ENCODE measurements around the gene OR1E1. TPM values are rescaled to one million over a fixed set of nuclear protein-coding genes. Genes with fewer than 3 reads are reported as not detected.

Gene OR1E1
- total RNA-seq, 1 donor from 2014 or later = not detected

- Mint-ChIP-seq H3K36me3 (ENCODE audit: low read depth, unreplicated experiment) (no peaks in the 10 kb centered on the region), H3K4me3 (ENCODE audit: unreplicated experiment) (no peak overlapping the region), H3K27me3 (ENCODE audit: low read depth, unreplicated experiment) (peaks cover 11% of the 10 kb centered on the region), H3K9me3 (ENCODE audit: unreplicated experiment) (peaks cover 5% of the 10 kb centered on the region), H3K4me1 (ENCODE audit: low read depth, unreplicated experiment) (no peaks in the 10 kb centered on the region), H3K27ac (ENCODE audit: unreplicated experiment) (no peak overlapping the region)
- H3K4me2 ChIP-seq (ENCODE audit: low read length) = no peak overlapping the region
- no peaks in the 10 kb centered on the region for H3K4me1 ChIP-seq (ENCODE audit: insufficient read depth, low read length)
- H4K20me1 ChIP-seq (ENCODE audit: insufficient read depth, low read length) = no peaks in the 10 kb centered on the region
- H3K79me2 ChIP-seq (ENCODE audit: insufficient read depth, low read length) = no peaks in the 10 kb centered on the region
- TF ChIP-seq, protein P1, sequence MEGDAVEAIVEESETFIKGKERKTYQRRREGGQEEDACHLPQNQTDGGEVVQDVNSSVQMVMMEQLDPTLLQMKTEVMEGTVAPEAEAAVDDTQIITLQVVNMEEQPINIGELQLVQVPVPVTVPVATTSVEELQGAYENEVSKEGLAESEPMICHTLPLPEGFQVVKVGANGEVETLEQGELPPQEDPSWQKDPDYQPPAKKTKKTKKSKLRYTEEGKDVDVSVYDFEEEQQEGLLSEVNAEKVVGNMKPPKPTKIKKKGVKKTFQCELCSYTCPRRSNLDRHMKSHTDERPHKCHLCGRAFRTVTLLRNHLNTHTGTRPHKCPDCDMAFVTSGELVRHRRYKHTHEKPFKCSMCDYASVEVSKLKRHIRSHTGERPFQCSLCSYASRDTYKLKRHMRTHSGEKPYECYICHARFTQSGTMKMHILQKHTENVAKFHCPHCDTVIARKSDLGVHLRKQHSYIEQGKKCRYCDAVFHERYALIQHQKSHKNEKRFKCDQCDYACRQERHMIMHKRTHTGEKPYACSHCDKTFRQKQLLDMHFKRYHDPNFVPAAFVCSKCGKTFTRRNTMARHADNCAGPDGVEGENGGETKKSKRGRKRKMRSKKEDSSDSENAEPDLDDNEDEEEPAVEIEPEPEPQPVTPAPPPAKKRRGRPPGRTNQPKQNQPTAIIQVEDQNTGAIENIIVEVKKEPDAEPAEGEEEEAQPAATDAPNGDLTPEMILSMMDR (IDR thresholded peaks at IDR 0.05; ENCODE audit: insufficient read depth, low read depth, low read length) = no peak
- TF ChIP-seq EZH2 (IDR thresholded peaks at IDR 0.05; ENCODE audit: insufficient read depth, low read length) = no peak
- no peaks in the 10 kb centered on the region for H3K27me3 ChIP-seq (ENCODE audit: insufficient read depth, low read length)
- FAIRE-seq (no peak), DNase-seq (ENCODE audit: low read depth) (no peak)
- H2AFZ ChIP-seq (ENCODE audit: low read depth, low read length) = no peak overlapping the region
- H3K9ac ChIP-seq (ENCODE audit: low read length) = no peak overlapping the region
- H3K36me3 ChIP-seq (ENCODE audit: insufficient read depth, low read length) = no peaks in the 10 kb centered on the region
- no peak overlapping the region for H3K27ac ChIP-seq (ENCODE audit: low read depth, low read length)
- H3K4me3 ChIP-seq (ENCODE audit: insufficient read depth, low read depth, low read length) = no peak overlapping the region
- no peaks in the 10 kb centered on the region for H3K9me3 ChIP-seq (ENCODE audit: insufficient read depth, low read depth, low read length)
These were observed 8.4 kb downstream of the OR1E1 start for GRCh38 chr17:3389791-3390190.

DNA sequence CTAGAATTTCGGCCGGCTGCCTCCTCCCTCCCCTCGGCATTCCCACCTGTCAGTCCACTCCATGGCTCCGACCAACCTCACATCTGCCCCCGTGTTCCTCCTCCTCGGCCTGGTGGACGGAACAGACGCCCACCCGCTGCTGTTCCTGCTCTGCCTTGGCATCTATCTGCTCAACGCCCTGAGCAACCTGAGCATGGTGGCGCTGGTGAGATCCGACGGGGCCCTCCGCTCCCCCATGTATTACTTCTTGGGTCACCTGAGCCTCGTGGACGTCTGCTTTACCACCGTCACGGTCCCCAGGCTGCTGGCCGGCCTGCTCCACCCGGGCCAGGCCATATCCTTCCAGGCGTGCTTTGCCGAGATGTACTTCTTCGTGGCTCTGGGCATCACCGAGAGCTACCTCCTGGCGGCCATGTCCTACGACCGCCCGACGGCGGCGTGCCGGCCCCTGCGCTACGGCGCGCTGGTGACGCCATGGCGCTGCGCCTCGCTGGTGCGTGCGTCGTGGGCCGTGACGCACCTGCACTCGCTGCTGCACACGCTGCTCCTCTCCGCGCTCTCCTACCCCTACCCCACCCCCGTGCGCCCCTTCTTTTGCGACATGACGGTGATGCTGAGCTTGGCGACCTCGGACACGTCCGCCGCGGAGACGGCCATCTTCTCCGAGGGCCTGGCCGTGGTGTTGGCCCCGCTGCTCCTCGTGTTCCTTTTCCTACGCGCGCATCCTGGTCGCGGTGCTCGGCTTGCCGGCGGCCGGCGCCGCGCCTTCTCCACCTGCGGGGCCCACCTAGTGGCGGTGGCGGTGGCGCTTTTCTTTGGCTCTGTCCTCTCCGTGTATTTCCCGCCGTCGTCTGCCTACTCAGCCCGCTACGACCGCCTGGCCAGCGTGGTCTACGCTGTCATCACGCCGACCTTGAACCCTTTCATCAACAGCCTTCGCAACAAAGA is 12.1 kb downstream of the OR1E1 start, which contains the start of gene OR3A2:
Gene OR3A2, minus strand, starts transcription at position 440 of the 948 bp plus-strand sequence.
- Mint-ChIP-seq H3K27ac (ENCODE audit: unreplicated experiment) (no peak within 1 kb of the TSS), H3K9me3 (ENCODE audit: unreplicated experiment) (peaks cover 5% of the 10 kb centered on the region), H3K27me3 (ENCODE audit: low read depth, unreplicated experiment) (peaks cover 32% of the 10 kb centered on the region), H3K4me1 (ENCODE audit: low read depth, unreplicated experiment) (no peaks in the 10 kb centered on the region), H3K4me3 (ENCODE audit: unreplicated experiment) (no peak within 1 kb of the TSS), H3K36me3 (ENCODE audit: low read depth, unreplicated experiment) (no peaks in the 10 kb centered on the region)
- TF ChIP-seq EZH2 (IDR thresholded peaks at IDR 0.05; ENCODE audit: insufficient read depth, low read length) = no peak
- H3K4me3 ChIP-seq (ENCODE audit: insufficient read depth, low read depth, low read length) = no peak within 1 kb of the TSS
- H3K9ac ChIP-seq (ENCODE audit: low read length) = no peak within 1 kb of the TSS
- no peaks in the 10 kb centered on the region for H3K4me1 ChIP-seq (ENCODE audit: insufficient read depth, low read length)
- no peak for FAIRE-seq
- H3K4me2 ChIP-seq (ENCODE audit: low read length) = no peak within 1 kb of the TSS
- no peaks in the 10 kb centered on the region for H3K79me2 ChIP-seq (ENCODE audit: insufficient read depth, low read length)
- H4K20me1 ChIP-seq (ENCODE audit: insufficient read depth, low read length) = no peaks in the 10 kb centered on the region
- H2AFZ ChIP-seq (ENCODE audit: low read depth, low read length) = no peak within 1 kb of the TSS
- no peaks in the 10 kb centered on the region for H3K27me3 ChIP-seq (ENCODE audit: insufficient read depth, low read length)
- H3K27ac ChIP-seq (ENCODE audit: low read depth, low read length) = no peak within 1 kb of the TSS
- no peak for DNase-seq (ENCODE audit: low read depth)
- H3K36me3 ChIP-seq (ENCODE audit: insufficient read depth, low read length) = no peaks in the 10 kb centered on the region
- H3K9me3 ChIP-seq (ENCODE audit: insufficient read depth, low read depth, low read length) = no peaks in the 10 kb centered on the region

DNA sequence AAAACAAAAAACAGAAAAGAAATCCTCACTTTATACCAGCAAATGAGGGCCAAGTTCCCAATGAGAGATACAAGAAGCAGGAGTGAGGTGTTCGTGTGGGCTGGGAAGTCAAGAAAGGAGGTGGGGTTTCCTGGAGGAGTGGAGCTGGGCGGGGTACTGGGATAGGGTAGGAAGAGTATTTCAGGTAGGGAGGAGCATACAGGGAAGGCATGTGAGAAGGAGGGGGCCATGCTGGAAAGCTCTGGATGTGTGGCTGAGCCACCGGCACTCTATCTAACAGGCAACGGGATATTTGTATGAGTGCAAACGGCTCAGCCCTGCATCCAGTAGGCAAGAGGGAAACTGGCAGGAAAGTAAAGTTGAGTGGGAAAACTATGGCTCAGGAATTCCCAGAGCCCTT is 16.3 kb downstream of the OR1E1 start:
- Mint-ChIP-seq H3K4me3 (ENCODE audit: unreplicated experiment) (no peak overlapping the region), H3K27me3 (ENCODE audit: low read depth, unreplicated experiment) (peaks cover 52% of the 10 kb centered on the region), H3K27ac (ENCODE audit: unreplicated experiment) (no peak overlapping the region), H3K36me3 (ENCODE audit: low read depth, unreplicated experiment) (no peaks in the 10 kb centered on the region), H3K9me3 (ENCODE audit: unreplicated experiment) (peaks cover 6% of the 10 kb centered on the region), H3K4me1 (ENCODE audit: low read depth, unreplicated experiment) (no peaks in the 10 kb centered on the region)
- Histone ChIP-seq H2AFZ (ENCODE audit: low read depth, low read length) (no peak overlapping the region), H3K9me3 (ENCODE audit: insufficient read depth, low read depth, low read length) (no peaks in the 10 kb centered on the region), H3K27ac (ENCODE audit: low read depth, low read length) (no peak overlapping the region), H3K4me3 (ENCODE audit: insufficient read depth, low read depth, low read length) (no peak overlapping the region), H3K4me1 (ENCODE audit: insufficient read depth, low read length) (no peaks in the 10 kb centered on the region), H3K27me3 (ENCODE audit: insufficient read depth, low read length) (no peaks in the 10 kb centered on the region), H3K4me2 (ENCODE audit: low read length) (no peak overlapping the region), H4K20me1 (ENCODE audit: insufficient read depth, low read length) (no peaks in the 10 kb centered on the region), H3K9ac (ENCODE audit: low read length) (no peak overlapping the region), H3K36me3 (ENCODE audit: insufficient read depth, low read length) (no peaks in the 10 kb centered on the region), H3K79me2 (ENCODE audit: insufficient read depth, low read length) (no peaks in the 10 kb centered on the region)
- DNase-seq (ENCODE audit: low read depth) (no peak), FAIRE-seq (no peak)
- TF ChIP-seq, protein P1 (IDR thresholded peaks at IDR 0.05; ENCODE audit: insufficient read depth, low read depth, low read length) = no peak
- TF ChIP-seq EZH2 (IDR thresholded peaks at IDR 0.05; ENCODE audit: insufficient read depth, low read length) = no peak
